SK-N-SH (cell line): ENCODE results near the gene NOP56. TPM values are rescaled to one million over a fixed set of nuclear protein-coding genes. Genes with fewer than 3 reads are reported as not detected.
A peak's percentile ranks its signal among the peaks of the same experiment; 100 is the strongest.

Experiments
- CTCF ChIA-PET: fragments of 300-600, 350-600 bp; formaldehyde crosslinking; extraction: SDS; loops from one replicate; lab custom pipeline; 2021; lab: Yijun Ruan, JAX
- POLR2A ChIA-PET: fragments of 350-600 bp; sonication (Branson Sonifier 250); formaldehyde crosslinking; extraction: SDS; loops from one replicate; lab custom pipeline; 2020; ENCODE audit warnings: antibody characterized with exemption, inconsistent platforms; lab: Yijun Ruan, JAX
- DNase-seq: peaks from one replicate; pipeline ENCODE4 v3.0.0; 2012
- H2AFZ ChIP-seq: fragments of 200-600 bp; sonication (generic); 2 replicates; pipeline ENCODE4 v1.8.1; 2016; ENCODE audit warnings: antibody characterized with exemption, mild to moderate bottlenecking, low read depth
- H3F3A ChIP-seq: fragments of 200-600 bp; sonication (generic); replicated peaks from 2 replicates; pipeline ENCODE3; 2016; ENCODE audit warnings: antibody characterized with exemption, mild to moderate bottlenecking; ENCODE audit not compliant: insufficient read depth
- H3K27ac ChIP-seq, 2 experiments: fragments of 200-500 bp in 1 of 2; fragments of 200-600 bp in 1 of 2; sonication (Bioruptor generic) in 1 of 2; sonication (generic), shearing (Covaris generic) in 1 of 2; 2 replicates each; pipeline versions ENCODE4 v1.5.1 to v1.6.1; 2014 to 2016; ENCODE audit warnings: low read depth in 2 of 2, inconsistent platforms in 1 of 2, low read length in 1 of 2, mild to moderate bottlenecking in 1 of 2, mixed read lengths in 1 of 2
- H3K27me3 ChIP-seq: fragments of 200-600 bp; sonication (generic), shearing (Covaris generic); 2 replicates; pipeline ENCODE4 v1.6.1; 2016; ENCODE audit warnings: mixed run types; ENCODE audit not compliant: insufficient read depth
- H3K36me3 ChIP-seq, 2 experiments: fragments of 200-500 bp in 1 of 2; fragments of 200-600 bp in 1 of 2; sonication (Bioruptor generic) in 1 of 2; sonication (generic) in 1 of 2; replicated peaks in 1 of 2; 2 replicates each; pipeline versions ENCODE3 to v1.5.1; 2014 to 2016; ENCODE audit warnings: low read length in 1 of 2, mild to moderate bottlenecking in 1 of 2; ENCODE audit not compliant: insufficient read depth in 2 of 2, control insufficient read depth in 1 of 2
- H3K4me1 ChIP-seq, 2 experiments: fragments of 200-500 bp in 1 of 2; fragments of 200-600 bp in 1 of 2; sonication (Bioruptor generic) in 1 of 2; sonication (generic), shearing (Covaris generic) in 1 of 2; 2 replicates each; pipeline versions ENCODE4 v1.5.1 to v1.6.1; 2014 to 2016; ENCODE audit warnings: low read depth in 1 of 2, low read length in 1 of 2, mixed run types in 1 of 2; ENCODE audit not compliant: insufficient read depth in 2 of 2, control insufficient read depth in 1 of 2
- H3K4me2 ChIP-seq: fragments of 200-600 bp; sonication (generic), shearing (Covaris generic); 2 replicates; pipeline ENCODE4 v1.6.1; 2017; ENCODE audit warnings: mixed run types
- H3K4me3 ChIP-seq, 2 experiments: fragments of 200-500 bp in 1 of 2; fragments of 200-600 bp in 1 of 2; sonication (Bioruptor generic) in 1 of 2; sonication (generic), shearing (Covaris generic) in 1 of 2; 2 replicates each; pipeline versions ENCODE4 v1.5.1 to v1.8.1; 2014 to 2016; ENCODE audit warnings: low read depth in 2 of 2, inconsistent platforms in 1 of 2, low read length in 1 of 2, mild to moderate bottlenecking in 1 of 2, mixed read lengths in 1 of 2, moderate library complexity in 1 of 2
- H3K79me2 ChIP-seq: fragments of 200-600 bp; sonication (generic); 2 replicates; pipeline ENCODE4 v1.8.1; 2017; ENCODE audit warnings: mild to moderate bottlenecking; ENCODE audit not compliant: insufficient read depth
- H3K9ac ChIP-seq: fragments of 200-600 bp; sonication (generic); 2 replicates; pipeline ENCODE4 v1.6.1; 2017; ENCODE audit warnings: mixed run types
- H3K9me2 ChIP-seq: fragments of 200-600 bp; sonication (generic); 2 replicates; pipeline ENCODE4 v1.6.1; 2017; ENCODE audit warnings: mixed run types
- H3K9me3 ChIP-seq: fragments of 200-600 bp; sonication (generic); 2 replicates; pipeline ENCODE4 v1.6.1; 2017; ENCODE audit warnings: mixed run types, mild to moderate bottlenecking, moderate library complexity
- H4K20me1 ChIP-seq: fragments of 200-600 bp; sonication (generic); 2 replicates; pipeline ENCODE4 v1.6.1; 2017; ENCODE audit warnings: mild to moderate bottlenecking, mixed run types; ENCODE audit not compliant: insufficient read depth
- ELF1 ChIP-seq: IDR thresholded peaks from 2 replicates; pipeline ENCODE4 v1.4.0; 2012
- GATA2 ChIP-seq: sonication (generic); formaldehyde crosslinking; IDR thresholded peaks from 2 replicates; pipeline ENCODE4 v1.5.0; 2020; ENCODE audit warnings: mild to moderate bottlenecking, missing genetic modification reagents
- IRF3 ChIP-seq: fragments of 150-350 bp; IDR thresholded peaks from 2 replicates; pipeline ENCODE4 v1.6.1; 2016; ENCODE audit warnings: mild to moderate bottlenecking, low read depth, low read length
- MEF2A ChIP-seq: IDR thresholded peaks from 2 replicates; pipeline ENCODE4 v1.4.0; 2012; ENCODE audit warnings: low read depth, borderline replicate concordance
- MXI1 ChIP-seq: IDR thresholded peaks from 2 replicates; pipeline ENCODE4 v1.6.1; 2012; ENCODE audit warnings: mild to moderate bottlenecking, low read depth, low read length, improper control_type of control experiment
- NRF1 ChIP-seq: IDR thresholded peaks from 2 replicates; pipeline ENCODE4 v1.6.1; 2012; ENCODE audit warnings: low read depth, mild to moderate bottlenecking, low read length
- PBX3 ChIP-seq: IDR thresholded peaks from 2 replicates; pipeline ENCODE4; 2012
- RAD21 ChIP-seq: IDR thresholded peaks from 2 replicates; pipeline ENCODE4 v1.6.1; 2012; ENCODE audit warnings: mild to moderate bottlenecking, low read length
- RCOR1 ChIP-seq: fragments of 150-350 bp; IDR thresholded peaks from 2 replicates; pipeline ENCODE4 v1.6.1; 2017; ENCODE audit warnings: antibody characterized with exemption, low read length
- REST ChIP-seq: IDR thresholded peaks from 2 replicates; pipeline ENCODE4 v1.6.1; 2012; ENCODE audit warnings: mild to moderate bottlenecking, low read depth, low read length, moderate library complexity
- RXRA ChIP-seq: IDR thresholded peaks from 2 replicates; pipeline ENCODE4 v1.4.0; 2012; ENCODE audit warnings: low read depth, mild to moderate bottlenecking, borderline replicate concordance
- SIN3A ChIP-seq: IDR thresholded peaks from 2 replicates; pipeline ENCODE4 v1.6.1; 2012; ENCODE audit warnings: low read depth, mild to moderate bottlenecking, low read length, moderate library complexity, borderline replicate concordance
- SMC3 ChIP-seq: IDR thresholded peaks from 2 replicates; pipeline ENCODE4 v1.6.1; 2012; ENCODE audit warnings: low read depth, low read length, improper control_type of control experiment
- TAF1 ChIP-seq: IDR thresholded peaks from 2 replicates; pipeline ENCODE4 v1.6.1; 2012; ENCODE audit warnings: low read depth, mild to moderate bottlenecking, low read length, moderate library complexity, borderline replicate concordance
- TCF12 ChIP-seq: IDR thresholded peaks from 2 replicates; pipeline ENCODE4 v1.4.0; 2012
- USF1 ChIP-seq: IDR thresholded peaks from 2 replicates; pipeline ENCODE4 v1.4.0; 2012; ENCODE audit warnings: low read depth, borderline replicate concordance
- USF2 ChIP-seq: fragments of 150-350 bp; IDR thresholded peaks from 2 replicates; pipeline ENCODE4 v1.6.1; 2017; ENCODE audit warnings: antibody characterized with exemption, low read length, low read depth, borderline replicate concordance
- WGBS: methylation state at CpG from one replicate; pipeline ENCODE4 v1.1.6; 2017; ENCODE audit warnings: low lambda C conversion rate; 5-methylcytosine and 5-hydroxymethylcytosine counted together
- polyA plus RNA-seq, 3 experiments: library from polyadenylated mRNA; depleted of rRNA; stranded (reverse); fragments of >200 nt; gene quantifications; 2 replicates each; pipeline ENCODE4 v1.2.3, GENCODE V29; 2012

Gene NOP56
- polyA plus RNA-seq, 1 of the 3 experiments (the other 2 are of a cell fraction) = 158 TPM

GRCh38 chr20:2697768-2698167, 45.3 kb downstream of the NOP56 start:
- TF ChIP-seq GATA2 (CRISPR knock-in tag) (no peak), RAD21 (no peak), SIN3A (no peak)
- Histone ChIP-seq H3K9me2 (no peaks in the 10 kb centered on the region), H3K27me3 (no peaks in the 10 kb centered on the region), H3K9me3 (no peaks in the 10 kb centered on the region), H3K36me3 (no peaks in the 10 kb centered on the region), H3K4me1 (peaks cover 0 to 40% of the 10 kb centered on the region in 2 experiments; a peak in 1 of 4 replicates), H4K20me1 (peaks cover 7% of the 10 kb centered on the region; the same call in 1 of the 2 replicates), H3K4me3 (no peak overlapping the region), H3F3A (no peaks in the 10 kb centered on the region), H3K9ac (no peak overlapping the region), H3K4me2 (no peak overlapping the region), H3K79me2 (no peaks in the 10 kb centered on the region; the same call in 1 of the 2 replicates), H3K27ac (peak overlapping the region in 1 of 2 experiments; percentile 18; a peak in 1 of 4 replicates), H2AFZ (no peak overlapping the region)
- ChIA-PET POLR2A (interaction anchor here (0.6 kb wide), 1 partner anchor 318 kb away, joined by 3 read pairs; no protein-coding TSS in a partner anchor), CTCF (interaction anchor here (1.1 to 1.4 kb wide), 2 partner anchors 9 to 155 kb away, joined by 3 to 6 read pairs; no protein-coding TSS in a partner anchor)
- DNase-seq = peak; percentile 52
- 75% methylated on average over 2 of the region's 3 CpGs for WGBS

GRCh38 chr20:2698186-2698817, 45.9 kb downstream of the NOP56 start:
- Histone ChIP-seq H3F3A (no peaks in the 10 kb centered on the region), H3K27ac (peak overlapping the region in 1 of 2 experiments; percentile 18; a peak in 1 of 4 replicates), H4K20me1 (peaks cover 7% of the 10 kb centered on the region; the same call in 1 of the 2 replicates), H3K36me3 (no peaks in the 10 kb centered on the region), H3K4me1 (peaks cover 0 to 40% of the 10 kb centered on the region in 2 experiments; a peak in 1 of 4 replicates), H3K9me3 (no peaks in the 10 kb centered on the region), H3K4me3 (no peak overlapping the region), H3K9me2 (no peaks in the 10 kb centered on the region), H3K4me2 (no peak overlapping the region), H3K79me2 (no peaks in the 10 kb centered on the region; the same call in 1 of the 2 replicates), H3K27me3 (no peaks in the 10 kb centered on the region), H3K9ac (no peak overlapping the region), H2AFZ (no peak overlapping the region)
- POLR2A ChIA-PET = interaction anchor here (0.6 kb wide), 1 partner anchor 317 kb away, joined by 3 read pairs; no protein-coding TSS in a partner anchor
- 72% methylated on average over 4 of the region's 4 CpGs for WGBS
- TF ChIP-seq USF2 (no peak), TCF12 (no peak), GATA2 (CRISPR knock-in tag) (no peak), USF1 (no peak), TAF1 (no peak), PBX3 (no peak), RCOR1 (no peak), REST (no peak), IRF3 (no peak), NRF1 (no peak), RXRA (no peak), ELF1 (no peak), SMC3 (no peak), MXI1 (no peak), MEF2A (no peak)
- peak; percentile 30 for DNase-seq
- CTCF ChIA-PET = interaction anchor here (1.1 to 1.4 kb wide), 2 partner anchors 9 to 154 kb away, joined by 3 to 6 read pairs; no protein-coding TSS in a partner anchor
